GM21619 (cell line): ENCODE results near the gene STAC3.
A peak's percentile ranks its signal among the peaks of the same experiment; 100 is the strongest.

Source experiments
- ATAC-seq: cut with Tn5 transposase; IDR thresholded peaks from one replicate; pipeline ENCODE4 v1.9.1; 2021; ENCODE audit not compliant: unreplicated experiment

Gene STAC3

GRCh38 chr12:57255916-57256315 is 4.9 kb upstream of the STAC3 start:
- ATAC-seq, result no peak

- ATAC-seq, result no peak
These were observed 3.7 kb upstream of the STAC3 start for GRCh38 chr12:57254506-57255280.

GRCh38 chr12:57250541-57250940 is 446 bp downstream of the STAC3 start:
- no peak for ATAC-seq

- no peak for ATAC-seq
These were observed 1.8 kb downstream of the STAC3 start for GRCh38 chr12:57248934-57249742.

GRCh38 chr12:57247041-57247440 is 3.9 kb downstream of the STAC3 start:
- ATAC-seq, result no peak

GRCh38 chr12:57244312-57244696 is 6.7 kb downstream of the STAC3 start:
- ATAC-seq, result no peak

- no peak for ATAC-seq
These were observed 7.3 kb downstream of the STAC3 start for GRCh38 chr12:57243521-57244311.

GRCh38 chr12:57242691-57243454 is 8.1 kb downstream of the STAC3 start:
- ATAC-seq, result no peak

- ATAC-seq, result no peak
These were observed 8.7 kb downstream of the STAC3 start for GRCh38 chr12:57242329-57242690.

GRCh38 chr12:57241402-57242310 is 9.3 kb downstream of the STAC3 start:
- no peak for ATAC-seq

GRCh38 chr12:57240926-57241401 is 10.0 kb downstream of the STAC3 start:
- ATAC-seq, result no peak

GRCh38 chr12:57240066-57240921 is 10.7 kb downstream of the STAC3 start:
- peak; percentile 19 for ATAC-seq

GRCh38 chr12:57239587-57240065 is 11.4 kb downstream of the STAC3 start:
- no peak for ATAC-seq

GRCh38 chr12:57238854-57239554 is 12.0 kb downstream of the STAC3 start:
- peak; percentile 40 for ATAC-seq

- ATAC-seq, result no peak
These were observed 12.8 kb downstream of the STAC3 start for GRCh38 chr12:57237932-57238853.

- ATAC-seq, result no peak
These were observed 13.4 kb downstream of the STAC3 start for GRCh38 chr12:57237596-57237931.
